ENCODE data around the gene HOXB3. TPM values are rescaled to one million over a fixed set of nuclear protein-coding genes. Genes with fewer than 3 reads are reported as not detected.

The HOXB3 gene
- total RNA-seq, 3 donors from 2014 or later (not counting 1 experiment from before 2014, with no cell fraction given): 7.9 to 15.6 (median 15.3) TPM

GRCh38 chr17:48623583-48623982 lies 33.5 kb upstream of the HOXB3 start:
- intact Hi-C loops (cut with micrococcal nuclease): loop anchor here (5.0 kb wide), 1 partner anchor 541 kb away; no protein-coding TSS in a partner anchor
- TF ChIP-seq CTCF (IDR thresholded peaks at IDR 0.05): no peak
- ATAC-seq (no peak), DNase-seq (no peak)
- Histone ChIP-seq H3K27me3 (ENCODE audit: control insufficient read depth, insufficient read depth, low read length) (peaks cover 73% of the 10 kb centered on the region), H3K4me1 (ENCODE audit: control insufficient read depth, insufficient read depth, low read length) (peaks cover 33% of the 10 kb centered on the region), H3K36me3 (ENCODE audit: control insufficient read depth, insufficient read depth, low read length) (no peaks in the 10 kb centered on the region), H3K9me3 (ENCODE audit: control insufficient read depth, insufficient read depth, low read length) (no peaks in the 10 kb centered on the region), H3K27ac (ENCODE audit: low read length) (no peak overlapping the region), H3K4me3 (ENCODE audit: low read length) (no peak overlapping the region)
- H3K27me3 Mint-ChIP-seq (ENCODE audit: low read depth in 2 of 2): peaks cover 78 to 82% of the 10 kb centered on the region in 2 donors
- H3K4me1 Mint-ChIP-seq: peaks cover 23 to 29% of the 10 kb centered on the region in 2 donors
- H3K4me3 Mint-ChIP-seq: no peak overlapping the region
- H3K9me3 Mint-ChIP-seq: no peaks in the 10 kb centered on the region
- no peak overlapping the region for H3K27ac Mint-ChIP-seq
- 54% methylated on average over 3 of the region's 4 CpGs for WGBS (ENCODE audit: insufficient coverage)
- H3K36me3 Mint-ChIP-seq: no peaks in the 10 kb centered on the region

GRCh38 chr17:48622857-48623256 lies 32.8 kb upstream of the HOXB3 start:
- intact Hi-C loops (cut with micrococcal nuclease): loop anchor here (5.0 kb wide), 1 partner anchor 541 kb away; no protein-coding TSS in a partner anchor
- H3K27ac Mint-ChIP-seq: no peak overlapping the region
- peaks cover 78 to 81% of the 10 kb centered on the region in 2 donors for H3K27me3 Mint-ChIP-seq (ENCODE audit: low read depth in 2 of 2)
- peaks cover 29 to 34% of the 10 kb centered on the region in 2 donors for H3K4me1 Mint-ChIP-seq
- peaks cover 41% of the 10 kb centered on the region for H3K4me1 ChIP-seq (ENCODE audit: control insufficient read depth, insufficient read depth, low read length)
- H3K27me3 ChIP-seq (ENCODE audit: control insufficient read depth, insufficient read depth, low read length): peaks cover 75% of the 10 kb centered on the region
- no peak overlapping the region for H3K4me3 ChIP-seq (ENCODE audit: low read length)
- H3K36me3 ChIP-seq (ENCODE audit: control insufficient read depth, insufficient read depth, low read length): no peaks in the 10 kb centered on the region
- no peak overlapping the region for H3K27ac ChIP-seq (ENCODE audit: low read length)
- no peaks in the 10 kb centered on the region for H3K9me3 ChIP-seq (ENCODE audit: control insufficient read depth, insufficient read depth, low read length)
- TF ChIP-seq CTCF (IDR thresholded peaks at IDR 0.05): no peak
- WGBS (ENCODE audit: insufficient coverage): 91% methylated on average over 11 of the region's 11 CpGs
- H3K9me3 Mint-ChIP-seq: no peaks in the 10 kb centered on the region
- DNase-seq (no peak), ATAC-seq (no peak)
- no peak overlapping the region for H3K4me3 Mint-ChIP-seq
- H3K36me3 Mint-ChIP-seq: no peaks in the 10 kb centered on the region

- Histone ChIP-seq H3K27ac (ENCODE audit: low read length) (no peak overlapping the region), H3K36me3 (ENCODE audit: control insufficient read depth, insufficient read depth, low read length) (no peaks in the 10 kb centered on the region), H3K9me3 (ENCODE audit: control insufficient read depth, insufficient read depth, low read length) (no peaks in the 10 kb centered on the region), H3K4me1 (ENCODE audit: control insufficient read depth, insufficient read depth, low read length) (peaks cover 37% of the 10 kb centered on the region), H3K4me3 (ENCODE audit: low read length) (no peak overlapping the region), H3K27me3 (ENCODE audit: control insufficient read depth, insufficient read depth, low read length) (peaks cover 75% of the 10 kb centered on the region)
- Mint-ChIP-seq H3K36me3 (peaks cover 6% of the 10 kb centered on the region), H3K9me3 (no peaks in the 10 kb centered on the region), H3K4me1 (peaks cover 24 to 39% of the 10 kb centered on the region in 2 donors), H3K27ac (no peak overlapping the region), H3K4me3 (no peak overlapping the region), H3K27me3 (ENCODE audit: low read depth in 2 of 2) (peaks cover 80 to 81% of the 10 kb centered on the region in 2 donors)
- intact Hi-C loops (cut with micrococcal nuclease): loop anchor here (5.0 kb wide), 1 partner anchor 539 kb away; no protein-coding TSS in a partner anchor
- TF ChIP-seq CTCF (IDR thresholded peaks at IDR 0.05): no peak
- DNase-seq (no peak), ATAC-seq (no peak)
- WGBS (ENCODE audit: insufficient coverage): 87% methylated on average over 41 of the region's 41 CpGs
Observed at GRCh38 chr17:48621410-48622392, 31.7 kb upstream of the HOXB3 start.
